HG02623 (cell line): ENCODE results near the gene LPIN2.

Experiments used
- ATAC-seq: cut with Tn5 transposase; IDR thresholded peaks from one replicate; pipeline ENCODE4 v1.9.1; 2021; ENCODE audit warnings: moderate library complexity; ENCODE audit not compliant: unreplicated experiment

Gene LPIN2

DNA sequence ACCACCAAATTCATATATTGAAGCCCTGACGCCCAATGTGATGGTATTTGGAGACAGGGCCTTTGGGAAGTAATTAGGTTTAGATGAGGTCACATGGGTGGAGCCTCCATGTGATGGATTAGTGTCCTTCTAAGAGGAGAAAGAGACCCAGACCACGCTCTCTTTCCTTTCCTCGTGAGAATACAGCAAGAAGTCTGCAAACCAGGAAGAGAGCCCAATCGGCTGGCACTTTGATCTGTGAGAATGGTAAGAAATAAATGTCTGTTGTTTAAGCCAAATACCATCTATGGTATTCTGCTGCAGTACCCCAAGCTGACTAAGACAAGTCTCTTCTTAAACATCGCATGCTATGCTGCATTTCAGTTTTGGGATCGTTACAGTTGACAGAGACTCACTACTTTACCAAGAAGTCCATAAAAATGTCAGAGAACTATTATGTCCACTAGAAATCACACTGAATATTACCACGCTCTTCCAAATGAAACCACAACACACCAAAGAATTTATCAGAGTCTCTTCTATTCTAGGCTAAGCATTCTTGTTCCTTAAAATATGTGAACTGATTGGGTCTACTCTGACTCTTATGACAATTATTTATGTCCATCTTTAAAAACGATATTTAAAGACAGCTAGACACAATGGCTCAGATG is 48.5 kb downstream of the LPIN2 start:
- ATAC-seq = no peak
